ENCODE measurements around the gene TMC1.

TMC1 gene

DNA sequence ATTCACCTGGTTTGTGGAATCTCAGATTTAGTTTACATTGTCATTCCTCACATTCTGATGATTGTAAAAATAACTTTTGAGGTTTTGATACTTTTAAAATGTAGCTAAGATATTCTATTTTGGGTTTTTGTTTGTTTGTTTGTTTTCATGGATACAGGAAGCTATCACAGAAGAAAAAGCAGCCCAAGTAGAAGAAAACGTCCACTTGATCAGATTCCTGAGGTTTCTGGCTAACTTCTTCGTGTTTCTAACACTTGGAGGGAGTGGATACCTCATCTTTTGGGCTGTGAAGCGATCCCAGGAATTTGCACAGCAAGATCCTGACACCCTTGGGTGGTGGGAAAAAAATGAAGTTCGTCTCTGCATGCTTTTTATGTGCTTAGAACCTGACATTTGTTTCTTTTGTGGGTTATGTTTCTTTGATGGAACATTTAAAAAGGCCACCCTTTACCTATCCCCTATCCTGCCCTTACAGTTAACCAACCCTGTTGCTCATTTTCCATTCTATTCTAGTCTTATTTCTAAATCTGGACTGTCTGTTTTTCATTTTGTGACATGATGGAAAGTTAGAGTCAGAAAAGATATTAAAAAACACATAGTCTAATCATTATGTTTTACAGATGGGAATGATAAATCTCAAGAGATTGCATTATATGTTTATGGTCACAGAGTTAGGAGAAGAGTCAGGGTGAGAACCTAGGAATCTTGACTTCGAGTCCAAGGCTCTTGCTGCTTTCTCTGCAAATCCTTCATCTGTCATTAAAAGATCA, 267.7 kb downstream of the TMC1 start:
- TF ChIP-seq, protein P1, sequence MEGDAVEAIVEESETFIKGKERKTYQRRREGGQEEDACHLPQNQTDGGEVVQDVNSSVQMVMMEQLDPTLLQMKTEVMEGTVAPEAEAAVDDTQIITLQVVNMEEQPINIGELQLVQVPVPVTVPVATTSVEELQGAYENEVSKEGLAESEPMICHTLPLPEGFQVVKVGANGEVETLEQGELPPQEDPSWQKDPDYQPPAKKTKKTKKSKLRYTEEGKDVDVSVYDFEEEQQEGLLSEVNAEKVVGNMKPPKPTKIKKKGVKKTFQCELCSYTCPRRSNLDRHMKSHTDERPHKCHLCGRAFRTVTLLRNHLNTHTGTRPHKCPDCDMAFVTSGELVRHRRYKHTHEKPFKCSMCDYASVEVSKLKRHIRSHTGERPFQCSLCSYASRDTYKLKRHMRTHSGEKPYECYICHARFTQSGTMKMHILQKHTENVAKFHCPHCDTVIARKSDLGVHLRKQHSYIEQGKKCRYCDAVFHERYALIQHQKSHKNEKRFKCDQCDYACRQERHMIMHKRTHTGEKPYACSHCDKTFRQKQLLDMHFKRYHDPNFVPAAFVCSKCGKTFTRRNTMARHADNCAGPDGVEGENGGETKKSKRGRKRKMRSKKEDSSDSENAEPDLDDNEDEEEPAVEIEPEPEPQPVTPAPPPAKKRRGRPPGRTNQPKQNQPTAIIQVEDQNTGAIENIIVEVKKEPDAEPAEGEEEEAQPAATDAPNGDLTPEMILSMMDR (IDR thresholded peaks at IDR 0.05; ENCODE audit: low read depth, low read length) = no peak
- no peak for TF ChIP-seq MYC (IDR thresholded peaks at IDR 0.05; ENCODE audit: low read depth, low read length)
- TF ChIP-seq POLR2A (IDR thresholded peaks at IDR 0.05; ENCODE audit: extremely low read depth, insufficient read length) = no peak
- TF ChIP-seq, protein P2, sequence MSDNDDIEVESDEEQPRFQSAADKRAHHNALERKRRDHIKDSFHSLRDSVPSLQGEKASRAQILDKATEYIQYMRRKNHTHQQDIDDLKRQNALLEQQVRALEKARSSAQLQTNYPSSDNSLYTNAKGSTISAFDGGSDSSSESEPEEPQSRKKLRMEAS (IDR thresholded peaks at IDR 0.05; ENCODE audit: low read depth, low read length) = no peak
- no peak overlapping the region for H3K4me3 ChIP-seq (ENCODE audit: low read depth, low read length)
- no peak for DNase-seq (ENCODE audit: low read depth)

DNA sequence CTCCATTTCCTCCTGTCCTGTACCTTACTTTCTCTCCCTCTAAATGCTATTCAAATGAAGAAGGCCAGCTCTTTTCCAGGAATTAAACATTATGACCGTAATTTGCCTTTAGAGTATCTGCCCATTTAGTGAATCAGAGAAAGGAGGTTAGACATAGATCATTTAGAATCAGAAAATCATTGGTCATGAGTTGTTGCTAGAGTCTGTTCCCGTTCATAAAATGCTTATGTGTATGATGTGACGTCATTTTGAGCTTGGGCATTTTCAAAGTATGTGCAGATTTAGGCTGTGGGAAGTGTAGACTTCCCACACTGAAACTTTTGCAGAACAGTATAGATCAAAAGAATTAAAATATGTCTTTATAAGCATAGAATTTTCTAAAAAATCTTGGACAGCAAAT, 268.5 kb downstream of the TMC1 start:
- no peak for DNase-seq (ENCODE audit: low read depth)
- TF ChIP-seq, protein P1 (IDR thresholded peaks at IDR 0.05; ENCODE audit: low read depth, low read length) = no peak
- TF ChIP-seq MYC (IDR thresholded peaks at IDR 0.05; ENCODE audit: low read depth, low read length) (no peak), POLR2A (IDR thresholded peaks at IDR 0.05; ENCODE audit: extremely low read depth, insufficient read length) (no peak)
- TF ChIP-seq, protein P2 (IDR thresholded peaks at IDR 0.05; ENCODE audit: low read depth, low read length) = no peak
- H3K4me3 ChIP-seq (ENCODE audit: low read depth, low read length) = no peak overlapping the region

DNA sequence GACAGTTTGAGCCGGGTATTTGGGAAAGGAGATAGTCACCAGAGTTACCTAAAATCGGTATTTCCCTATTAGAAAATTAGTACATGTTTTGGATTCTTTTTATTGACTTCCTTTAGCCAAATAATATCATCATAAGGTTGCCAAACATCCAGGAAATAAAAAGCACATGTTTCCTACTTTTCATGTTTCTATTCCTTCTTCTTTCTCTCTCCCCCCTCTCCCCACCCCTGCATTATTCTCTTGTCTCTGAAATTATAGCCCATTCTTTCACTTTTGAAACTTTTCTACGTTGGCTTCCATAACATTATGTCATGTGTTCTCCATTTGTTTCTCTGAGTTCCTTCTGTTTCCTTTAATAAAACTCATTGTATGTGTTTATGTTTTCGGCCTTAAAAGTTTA, 269.6 kb downstream of the TMC1 start:
- no peak for DNase-seq (ENCODE audit: low read depth)
- TF ChIP-seq, protein P2 (IDR thresholded peaks at IDR 0.05; ENCODE audit: low read depth, low read length) = no peak
- TF ChIP-seq POLR2A (IDR thresholded peaks at IDR 0.05; ENCODE audit: extremely low read depth, insufficient read length) (no peak), MYC (IDR thresholded peaks at IDR 0.05; ENCODE audit: low read depth, low read length) (no peak)
- TF ChIP-seq, protein P1 (IDR thresholded peaks at IDR 0.05; ENCODE audit: low read depth, low read length) = no peak

DNA sequence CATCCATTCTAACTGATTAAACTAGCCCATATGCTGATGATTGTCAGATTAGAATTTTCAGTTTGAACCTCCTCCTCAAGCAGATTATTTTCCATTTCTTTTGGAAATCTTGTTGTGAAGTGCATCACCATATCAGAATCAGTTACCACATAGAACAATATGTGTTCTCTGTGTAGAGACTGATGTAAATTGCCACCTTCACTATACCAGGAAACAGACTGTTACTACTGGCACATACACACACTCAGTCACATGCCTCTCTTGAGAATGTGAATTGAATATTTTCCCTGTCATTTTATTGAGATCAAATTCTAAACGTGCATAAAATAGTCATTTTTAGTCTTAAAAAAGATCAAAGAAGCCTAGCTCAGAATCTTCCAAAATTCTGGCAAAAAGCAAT, 270.0 kb downstream of the TMC1 start:
- H3K4me3 ChIP-seq (ENCODE audit: low read depth, low read length) = no peak overlapping the region
- no peak for DNase-seq (ENCODE audit: low read depth)
- TF ChIP-seq, protein P2 (IDR thresholded peaks at IDR 0.05; ENCODE audit: low read depth, low read length) = no peak
- TF ChIP-seq MYC (IDR thresholded peaks at IDR 0.05; ENCODE audit: low read depth, low read length) (no peak), POLR2A (IDR thresholded peaks at IDR 0.05; ENCODE audit: extremely low read depth, insufficient read length) (no peak)
- TF ChIP-seq, protein P1 (IDR thresholded peaks at IDR 0.05; ENCODE audit: low read depth, low read length) = no peak

More for the DNA sequence above, 269.6 kb downstream of the TMC1 start:
- H3K4me3 ChIP-seq (ENCODE audit: low read depth, low read length) = no peak overlapping the region

DNA sequence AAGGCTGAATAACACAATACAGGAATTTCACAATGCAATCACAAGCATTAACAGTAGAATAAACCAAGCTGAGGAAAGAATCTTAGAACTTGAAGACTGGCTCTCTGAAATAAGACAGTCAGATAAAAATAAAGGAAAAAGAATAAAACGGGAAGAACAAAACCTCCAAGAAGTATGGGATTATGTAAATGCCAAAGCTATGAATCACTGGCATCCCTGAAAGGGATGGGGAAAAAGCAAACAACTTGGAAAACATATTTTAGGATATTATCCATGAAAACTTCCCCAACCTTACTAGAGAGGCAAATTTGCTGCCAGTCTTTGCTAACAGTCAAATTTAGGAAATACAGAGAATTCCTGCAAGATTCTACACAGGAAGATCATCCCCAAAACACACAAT, 273.5 kb downstream of the TMC1 start:
- no peak overlapping the region for H3K4me3 ChIP-seq (ENCODE audit: low read depth, low read length)
- no peak for DNase-seq (ENCODE audit: low read depth)
- TF ChIP-seq, protein P1 (IDR thresholded peaks at IDR 0.05; ENCODE audit: low read depth, low read length) = no peak
- no peak for TF ChIP-seq MYC (IDR thresholded peaks at IDR 0.05; ENCODE audit: low read depth, low read length)
- no peak for TF ChIP-seq POLR2A (IDR thresholded peaks at IDR 0.05; ENCODE audit: extremely low read depth, insufficient read length)
- TF ChIP-seq, protein P2 (IDR thresholded peaks at IDR 0.05; ENCODE audit: low read depth, low read length) = no peak

Measured in NB4 (cell line).